ENCODE measurements around the gene LIME1. TPM values are rescaled to one million over a fixed set of nuclear protein-coding genes. Genes with fewer than 3 reads are reported as not detected.
"Not testable (repeated sequence)": the region's sequence is repeated elsewhere in the genome, so short reads cannot be mapped to it uniquely, and the experiment has no call there.

LIME1 gene
- total and polyA plus RNA-seq, 2 of the 8 experiments (the other 6 are each of a cell fraction or from before 2014, with no cell fraction given) = 4.5 to 5.9 TPM

DNA sequence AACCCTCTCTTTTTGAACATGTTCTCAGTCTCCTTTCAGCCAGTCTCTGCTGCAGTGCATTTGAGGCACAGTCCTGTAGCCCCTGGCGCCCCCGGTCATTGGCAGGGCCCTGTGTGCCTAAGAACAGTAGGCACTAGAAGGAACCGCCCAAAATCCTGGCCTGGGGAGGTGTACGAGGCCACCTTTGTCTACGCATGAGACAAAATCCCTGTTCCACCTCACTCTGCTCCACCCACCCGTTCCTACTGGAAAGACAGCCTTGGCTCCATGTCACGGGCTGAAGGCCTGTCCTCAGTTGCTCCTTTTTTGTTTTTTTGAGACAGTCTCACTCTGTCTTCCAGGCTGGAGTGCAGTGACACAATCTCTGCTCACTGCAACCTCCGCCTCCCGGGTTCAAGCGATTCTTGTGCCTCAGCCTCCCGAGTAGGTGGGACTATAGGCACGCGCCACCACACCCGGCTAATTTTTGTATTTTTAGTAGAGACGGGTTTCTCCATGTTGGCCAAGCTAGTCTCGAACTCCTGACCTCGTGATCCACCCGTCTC is 6.2 kb upstream of the LIME1 start:
- H2AFZ ChIP-seq (ENCODE audit: low read length); H3K18ac ChIP-seq (ENCODE audit: extremely low read depth, low read length); H3K56ac ChIP-seq (replicated peaks; ENCODE audit: insufficient read length, low read depth, low read length); H2BK15ac ChIP-seq (ENCODE audit: low read length); FAIRE-seq; H4K5ac ChIP-seq (ENCODE audit: insufficient read length, low read depth, low read length); H4K8ac ChIP-seq (ENCODE audit: extremely low read depth, insufficient read depth, low read length); H3K4ac ChIP-seq (replicated peaks; ENCODE audit: insufficient read length, low read depth, low read length); H3K4me2 ChIP-seq (ENCODE audit: insufficient read depth in 1 of 2, low read depth in 2 of 2, low read length in 2 of 2); H2BK5ac ChIP-seq (ENCODE audit: low read depth, low read length); DNase-seq (ENCODE audit: low read depth in 1 of 2, low spot score in 2 of 2); H2AK5ac ChIP-seq (ENCODE audit: low read depth, low read length); H3K9me3 ChIP-seq (ENCODE audit: insufficient read depth in 2 of 2, low read depth in 1 of 2, low read length in 1 of 2); H3K4me1 ChIP-seq (replicated peaks in 1 of 4; ENCODE audit: control insufficient read depth in 3 of 4, insufficient read depth in 4 of 4, low read length in 3 of 4); H3K27me3 ChIP-seq (replicated peaks in 1 of 4; ENCODE audit: control insufficient read depth in 3 of 4, extremely low read depth in 1 of 4, insufficient read depth in 3 of 4, low read length in 3 of 4); H2BK20ac ChIP-seq (ENCODE audit: low read length); H3K9ac ChIP-seq (replicated peaks in 1 of 4; ENCODE audit: extremely low read depth in 1 of 4, low read depth in 3 of 4, low read length in 3 of 4); H3K27ac ChIP-seq (ENCODE audit: low read depth, low read length); H2BK12ac ChIP-seq (ENCODE audit: low read depth, low read length); H3K4me3 ChIP-seq (ENCODE audit: extremely low read depth in 1 of 4, insufficient read depth in 2 of 4, low read depth in 3 of 4, low read length in 4 of 4); H3K23ac ChIP-seq (ENCODE audit: insufficient read length); H2BK120ac ChIP-seq (replicated peaks; ENCODE audit: low read depth, low read length); H3K79me2 ChIP-seq (ENCODE audit: control insufficient read depth in 1 of 2, insufficient read depth in 2 of 2, low read length in 2 of 2); H4K91ac ChIP-seq (replicated peaks; ENCODE audit: insufficient read length, low read length); H3K23me2 ChIP-seq (ENCODE audit: low read depth, low read length); H3K14ac ChIP-seq (ENCODE audit: insufficient read length): not testable (repeated sequence)
- ChIA-PET POLR2A (ENCODE audit: partially characterized antibody) (interaction anchor here (1.0 to 2.7 kb wide), 3 partner anchors 23 to 101 kb away, joined by 3 to 6 read pairs (median 3); partner anchors contain the start of genes ARFRP1, STMN3 and ZGPAT), CTCF (ENCODE audit: partially characterized antibody) (interaction anchor here (2.4 kb wide), 1 partner anchor 22 kb away, joined by 6 read pairs; the partner anchor contains the start of genes ARFRP1 and ZGPAT)
- Histone ChIP-seq H3K36me3 (ENCODE audit: control insufficient read depth in 2 of 4, insufficient read depth in 4 of 4, low read length in 3 of 4) (peaks cover 0 to 14% (median 3%) of the 10 kb centered on the region in 4 experiments; a peak in 5 of 8 replicates), H4K20me1 (replicated peaks in 1 of 2; ENCODE audit: control insufficient read depth in 1 of 2, insufficient read depth in 2 of 2, low read length in 2 of 2) (peaks cover 5 to 34% of the 10 kb centered on the region in 2 experiments), H3K79me1 (ENCODE audit: low read depth, low read length) (peaks cover 18% of the 10 kb centered on the region)
- 94% methylated on average over 18 of the region's 18 CpGs; no CpG with 5 or more reads in 1 of the 2 experiments for WGBS, 2 experiments (ENCODE audit: extremely low coverage in 1 of 2, insufficient coverage in 1 of 2, insufficient read length in 1 of 2, insufficient replicate concordance in 2 of 2, low coverage in 1 of 2, low lambda C conversion rate in 2 of 2, missing lambda C conversion rate in 1 of 2)
